HG02642 (cell line): Measurements from ENCODE around the gene LDAH.

Experiments used
- ATAC-seq: cut with Tn5 transposase; IDR thresholded peaks from one replicate; pipeline ENCODE4 v1.9.1; 2021; ENCODE audit warnings: mild to moderate bottlenecking; ENCODE audit not compliant: unreplicated experiment, poor library complexity

The LDAH gene

DNA sequence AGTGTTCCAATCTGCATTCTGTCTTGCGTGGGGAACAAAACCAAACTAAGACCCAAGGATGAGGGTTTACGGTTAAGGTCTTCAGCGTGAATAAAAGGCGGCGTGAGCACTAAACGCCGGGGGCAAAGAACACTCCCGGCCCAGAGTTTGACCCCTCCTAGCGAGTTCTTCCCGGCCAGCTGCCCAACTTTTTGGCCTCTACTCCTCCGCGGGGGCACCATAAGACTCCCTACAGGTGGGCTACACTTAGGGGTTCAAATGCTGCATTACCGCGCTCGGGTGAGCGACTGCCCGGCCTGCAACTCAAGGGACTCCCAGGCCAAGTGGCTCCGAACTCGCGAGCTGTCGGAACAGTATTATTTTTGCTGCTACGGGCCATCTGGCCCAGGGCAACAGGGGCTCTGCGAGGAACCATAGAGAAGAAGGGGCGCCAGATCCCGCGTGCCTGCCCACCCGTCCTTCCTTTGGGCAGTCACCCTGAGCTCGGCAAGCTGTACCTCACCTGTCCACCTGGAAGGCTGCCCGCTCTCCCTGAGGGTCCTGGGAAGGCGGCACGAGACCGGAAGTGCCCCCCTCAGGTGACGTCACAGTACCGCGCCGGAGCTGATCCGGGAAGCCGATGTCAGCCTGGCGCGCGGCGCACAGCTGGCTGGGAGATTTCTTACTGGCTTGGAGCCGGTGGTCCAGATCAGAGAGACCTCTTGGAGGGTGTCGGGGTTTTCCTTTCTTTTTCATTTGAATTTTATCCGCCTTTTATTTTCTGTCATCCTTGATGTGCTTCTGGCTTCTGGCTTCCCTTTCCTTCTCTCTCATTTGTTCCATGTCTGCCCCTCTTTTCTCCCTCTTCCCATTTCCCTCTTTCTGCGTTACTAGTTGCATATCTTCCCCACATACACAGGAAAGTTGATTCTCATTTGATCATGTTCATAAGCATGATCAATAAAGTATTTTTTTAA, at the start of gene LDAH:
LDAH (minus strand) TSS at position 567 of the 956 bp plus-strand sequence. CDS start 21,638 bp downstream, outside the sequence.
- peak; percentile 94 for ATAC-seq

DNA sequence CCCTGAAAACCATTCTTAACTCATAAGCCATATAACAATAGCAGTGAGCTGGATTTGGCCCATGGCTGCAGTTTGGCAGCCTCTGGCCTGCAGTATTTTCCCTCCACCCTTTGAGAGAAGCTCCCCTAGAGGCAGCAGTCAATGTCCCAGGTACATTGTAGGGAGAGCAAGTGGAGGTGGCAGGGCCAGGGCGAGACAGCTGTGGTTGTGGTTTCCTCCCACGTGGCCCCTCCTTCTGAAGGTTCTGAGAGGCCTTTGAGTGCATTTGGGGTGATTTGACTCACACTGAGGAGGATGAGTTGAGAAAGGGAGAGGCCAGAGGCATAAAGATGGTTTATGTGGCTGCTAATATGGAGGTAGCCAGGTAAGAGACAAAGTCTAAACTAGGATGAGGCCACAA, 45.5 kb upstream of the LDAH start:
- peak; percentile 100 for ATAC-seq

DNA sequence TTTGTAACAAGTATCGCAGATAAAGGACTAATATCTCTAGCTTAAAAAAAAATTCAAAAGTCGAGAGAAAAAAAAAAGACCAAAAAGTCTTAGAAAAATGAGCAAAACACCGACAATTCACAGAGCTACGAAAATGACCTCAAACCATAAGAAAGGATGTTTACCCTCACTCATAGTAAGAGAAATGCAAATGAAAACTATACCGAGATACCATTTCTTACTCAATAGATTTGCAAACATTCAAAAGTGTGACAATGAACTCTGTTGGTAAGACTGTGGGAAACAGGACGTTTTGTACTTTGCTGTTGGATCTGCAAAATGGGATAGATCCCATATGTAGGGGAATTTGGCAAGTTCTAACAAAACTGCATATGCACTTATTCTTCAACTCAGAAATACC, 39.9 kb upstream of the LDAH start:
- ATAC-seq, result no peak

DNA sequence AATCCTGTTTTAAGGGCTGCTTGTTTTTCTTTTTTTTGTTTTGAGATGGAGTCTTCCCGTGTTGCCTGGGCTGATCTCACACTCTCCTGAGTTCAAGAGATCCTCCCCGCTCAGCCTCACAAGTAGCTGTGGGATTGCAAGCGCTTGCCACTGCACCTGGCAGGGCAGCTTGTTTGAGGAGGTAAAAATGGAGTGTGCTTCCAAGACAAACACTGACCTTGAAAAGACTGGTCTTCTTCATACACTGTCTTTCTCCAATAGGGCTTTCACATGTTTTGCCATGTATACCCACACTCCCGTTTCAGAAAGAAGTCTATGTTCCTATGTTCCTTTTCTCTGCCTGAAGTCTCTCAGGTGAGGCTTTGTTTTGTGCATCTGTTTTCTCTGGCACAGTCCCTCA, 32.6 kb upstream of the LDAH start:
- no peak for ATAC-seq

DNA sequence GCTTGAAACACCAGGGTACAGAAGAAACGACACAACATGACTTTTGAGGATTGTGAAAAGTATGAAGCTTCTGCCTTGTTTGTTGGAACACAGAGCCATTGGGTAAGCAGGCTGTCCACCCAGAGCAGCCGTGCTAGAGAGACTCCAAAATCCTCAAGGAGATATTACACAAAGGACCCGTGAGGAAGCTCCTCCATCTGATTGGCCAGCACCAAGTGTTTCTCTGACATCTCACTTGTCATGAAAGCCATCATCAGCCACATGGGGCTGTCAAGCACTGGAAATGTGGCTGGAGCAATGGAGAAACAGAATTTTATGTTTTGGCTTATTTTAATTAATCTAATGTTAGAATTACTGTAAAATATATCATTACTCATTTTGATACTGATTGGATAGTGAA, 29.8 kb upstream of the LDAH start:
- ATAC-seq, result no peak

DNA sequence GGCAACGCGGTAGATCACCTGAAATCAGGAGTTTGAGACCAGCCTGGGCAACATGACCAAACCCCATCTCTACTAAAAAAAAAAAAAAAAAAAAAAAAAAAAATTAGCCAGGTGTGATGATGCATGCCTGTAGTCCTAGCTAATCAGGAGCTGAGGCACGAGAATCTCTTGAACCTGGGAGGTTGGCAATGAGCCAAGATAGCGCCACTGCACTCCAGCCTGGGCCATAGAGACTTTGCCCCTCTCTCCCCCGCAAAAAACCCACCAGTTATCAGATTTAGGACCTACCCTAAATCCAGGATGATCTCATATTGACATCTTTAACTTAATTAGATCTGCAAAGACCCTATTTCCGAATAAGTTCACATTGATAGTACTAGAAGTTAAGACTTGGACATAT, 29.2 kb upstream of the LDAH start:
- no peak for ATAC-seq

DNA sequence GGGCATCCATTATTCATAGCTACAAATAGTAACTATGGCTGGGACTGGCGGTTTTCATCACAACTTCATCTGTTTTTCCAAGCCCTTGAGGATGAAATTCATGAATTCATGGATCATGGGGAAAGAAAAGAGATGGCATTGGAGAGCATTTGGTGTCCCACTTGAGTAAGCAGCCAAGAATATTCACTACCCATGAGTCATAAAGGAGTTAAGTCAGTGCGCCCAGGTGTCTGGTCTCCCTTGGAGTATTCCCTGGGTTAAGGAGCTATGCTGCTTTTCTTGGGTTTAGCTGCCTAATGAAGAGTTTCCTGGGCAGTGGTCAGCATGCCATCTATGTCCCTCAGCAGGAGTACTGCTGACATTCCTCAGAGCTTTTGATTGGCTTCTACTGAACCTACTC, 21.3 kb upstream of the LDAH start:
- no peak for ATAC-seq

DNA sequence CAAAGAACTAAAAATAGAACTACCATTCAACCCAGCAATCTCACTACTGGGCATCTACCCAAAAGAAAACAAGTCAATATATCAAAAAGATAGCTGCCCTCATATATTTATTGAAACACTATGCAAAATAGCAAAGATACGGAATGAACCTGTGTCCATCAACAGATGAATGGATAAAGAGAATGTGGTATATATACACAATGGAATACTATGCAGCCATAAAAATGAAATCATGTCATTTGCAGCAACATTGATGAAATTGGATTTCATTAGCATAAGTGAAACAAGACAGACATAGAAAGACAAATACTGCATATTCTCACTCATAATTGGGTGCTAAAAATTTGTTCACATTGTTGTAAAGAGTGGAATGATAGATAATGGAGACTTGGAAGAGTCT, 16.2 kb upstream of the LDAH start:
- no peak for ATAC-seq

DNA sequence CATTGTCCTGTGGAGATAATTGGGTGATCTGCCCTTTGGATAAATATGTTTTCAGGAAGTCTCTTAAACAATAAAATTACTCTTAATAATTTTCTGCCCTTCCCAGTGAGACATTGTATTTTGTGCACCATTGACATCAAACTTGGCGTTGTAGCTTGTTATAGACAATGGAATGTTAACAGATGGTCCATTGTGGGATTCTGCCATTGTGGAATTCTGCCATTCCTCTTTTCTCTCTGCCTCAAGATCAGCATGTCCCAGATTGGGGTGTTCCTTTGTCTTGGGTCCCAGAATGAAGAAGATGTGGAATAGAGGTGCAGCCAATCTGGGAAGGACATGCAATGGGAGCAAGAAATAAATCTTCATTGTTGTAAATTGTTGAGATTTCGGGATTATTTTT, 15.1 kb upstream of the LDAH start:
- ATAC-seq, result no peak

DNA sequence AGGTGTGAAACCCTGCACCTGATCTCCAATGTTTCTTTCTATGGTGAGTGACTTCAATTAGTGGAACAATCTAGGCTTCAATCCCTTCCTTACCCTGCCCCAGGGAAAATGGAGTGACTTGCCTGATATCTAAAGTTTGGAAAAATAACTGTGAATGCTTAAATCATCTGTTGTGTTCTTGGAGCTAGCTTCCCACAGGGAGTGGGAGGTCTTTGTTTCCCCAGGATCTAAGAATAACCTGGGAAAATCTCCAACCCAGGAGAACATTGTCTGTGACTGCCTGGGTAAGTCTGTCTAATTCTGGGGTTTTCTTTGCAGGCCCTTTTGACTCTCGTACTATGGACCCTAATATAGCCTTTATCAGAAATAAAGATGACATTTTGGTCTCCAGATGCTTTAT, 13.6 kb upstream of the LDAH start:
- ATAC-seq, result no peak

DNA sequence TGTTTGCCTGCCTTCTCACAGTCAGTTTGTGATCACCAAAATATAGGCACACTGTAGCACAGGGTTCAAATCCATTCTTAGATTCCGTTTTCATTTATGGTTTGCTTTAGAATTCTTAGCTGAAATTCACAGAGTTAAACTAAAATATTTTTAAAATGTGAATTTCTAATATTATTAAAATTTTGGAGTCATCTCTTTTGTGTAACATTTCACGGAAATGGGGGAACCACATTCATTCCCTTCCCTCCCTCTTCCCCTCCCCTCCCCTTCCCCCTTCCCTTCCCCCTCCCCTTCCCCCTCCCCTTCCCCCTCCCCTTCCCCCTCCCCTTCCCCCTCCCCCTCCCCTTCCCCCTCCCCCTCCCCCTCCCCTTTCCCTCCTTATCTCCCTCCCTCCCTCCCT, 11.4 kb upstream of the LDAH start:
- no peak for ATAC-seq

DNA sequence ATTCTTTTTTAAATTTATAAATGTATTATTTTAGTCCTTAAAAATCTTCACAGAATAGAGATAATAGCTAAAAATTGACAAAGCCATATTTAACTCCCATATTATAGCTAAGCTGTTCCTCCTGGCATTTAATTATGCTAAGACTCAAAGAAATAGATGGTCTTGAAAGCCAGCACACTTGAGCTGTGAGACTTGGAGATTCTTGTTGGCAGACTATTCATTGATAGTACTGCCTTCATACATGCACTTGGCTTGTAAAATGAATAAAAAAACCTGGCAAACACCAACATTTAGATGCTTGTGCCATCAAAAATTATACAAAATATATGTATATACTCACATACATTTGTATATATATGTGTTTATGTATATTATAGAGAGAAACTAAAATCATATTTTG, 9.7 kb upstream of the LDAH start:
- no peak for ATAC-seq

DNA sequence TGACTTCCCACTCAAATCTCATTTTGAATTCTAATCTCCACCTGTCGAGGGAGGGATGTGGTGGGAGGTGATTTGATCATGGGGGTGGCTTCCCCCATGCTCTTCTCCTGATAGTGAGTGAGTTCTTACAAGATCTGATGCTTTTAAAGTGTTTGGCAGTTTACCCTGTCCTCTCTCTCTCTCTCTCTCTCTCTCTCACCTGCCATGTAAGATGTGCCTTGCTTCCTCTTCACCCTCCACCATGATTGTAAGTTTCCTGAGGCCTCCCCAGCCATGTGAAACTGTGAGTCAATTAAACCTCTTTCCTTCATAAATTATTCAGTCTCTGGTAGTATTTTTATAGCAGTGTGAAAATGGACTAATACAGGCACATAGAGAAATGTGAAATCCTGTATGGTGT, 7.0 kb upstream of the LDAH start:
- ATAC-seq, result no peak

DNA sequence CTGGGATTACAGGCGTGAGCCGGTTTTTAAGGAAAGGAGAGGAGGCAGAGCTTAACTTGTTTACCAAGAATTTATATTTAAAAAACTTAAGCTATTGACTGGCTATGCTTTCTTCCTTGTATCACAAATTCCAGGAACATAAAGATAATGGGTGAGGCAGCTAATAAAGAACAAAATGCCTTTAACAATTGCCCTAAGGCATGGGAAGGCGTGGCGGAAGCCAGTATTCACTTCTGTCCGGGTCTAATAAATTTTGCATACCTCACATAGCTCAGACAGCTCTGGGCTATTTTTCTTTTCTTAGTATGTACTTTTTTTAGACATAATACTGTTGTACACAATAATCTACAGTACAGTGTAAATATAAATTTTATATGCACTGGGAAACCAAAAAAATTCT, 1.0 kb upstream of the LDAH start:
- no peak for ATAC-seq

DNA sequence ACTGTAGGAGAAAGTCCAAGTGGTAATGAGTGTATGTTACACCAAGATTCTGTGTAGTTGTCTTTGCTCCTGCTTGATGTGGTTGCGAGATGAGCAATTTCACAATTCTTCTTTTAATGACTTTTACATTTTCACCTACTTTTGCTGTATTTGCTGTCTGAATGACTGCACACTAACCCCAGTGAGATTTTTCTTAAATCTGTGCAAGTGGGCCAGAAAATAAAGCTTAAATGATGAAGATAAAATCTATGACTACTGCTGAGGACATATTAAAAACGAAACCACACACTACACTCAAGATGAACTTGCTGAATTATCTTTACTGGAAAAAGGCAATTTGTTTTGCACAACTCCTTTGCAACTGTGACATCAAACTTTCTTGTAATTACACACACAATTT, 4.1 kb downstream of the LDAH start:
- no peak for ATAC-seq

DNA sequence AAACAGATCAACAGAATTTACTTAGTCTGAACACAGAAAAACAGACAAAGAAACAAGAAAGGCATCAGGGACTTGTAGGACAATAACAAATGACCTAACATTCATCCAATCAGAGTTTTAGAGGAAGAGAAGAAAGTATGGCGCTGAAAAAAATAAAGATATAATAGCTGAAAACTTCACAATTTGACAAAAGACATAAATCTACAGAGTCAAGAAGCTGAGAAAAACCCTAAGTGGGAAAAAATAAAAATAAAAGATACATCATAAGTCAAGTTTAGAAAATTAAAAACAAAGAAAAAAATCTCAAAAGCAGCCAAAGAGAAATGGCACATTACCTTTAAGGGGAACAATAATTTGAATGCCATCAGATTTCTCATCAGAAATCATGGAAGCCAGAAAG, 7.7 kb downstream of the LDAH start:
- no peak for ATAC-seq

DNA sequence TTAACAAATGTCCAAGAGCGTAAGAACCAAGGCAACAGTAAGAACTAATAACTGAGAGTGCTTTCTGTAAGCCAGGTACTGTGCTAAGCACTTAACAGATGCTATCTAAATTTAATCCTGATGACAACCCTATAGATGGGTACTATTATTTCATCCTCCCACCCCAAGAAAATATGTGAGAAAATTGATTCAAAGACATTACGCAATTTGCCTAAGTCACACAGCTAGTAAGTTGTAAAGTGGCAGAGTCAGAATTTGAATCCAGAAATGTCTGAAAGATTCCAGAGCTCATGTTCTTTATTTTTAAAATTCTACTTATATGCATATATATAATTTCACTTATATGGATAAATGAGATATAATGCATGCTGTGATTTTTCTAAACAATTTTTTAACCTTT, 10.1 kb downstream of the LDAH start:
- ATAC-seq, result no peak

DNA sequence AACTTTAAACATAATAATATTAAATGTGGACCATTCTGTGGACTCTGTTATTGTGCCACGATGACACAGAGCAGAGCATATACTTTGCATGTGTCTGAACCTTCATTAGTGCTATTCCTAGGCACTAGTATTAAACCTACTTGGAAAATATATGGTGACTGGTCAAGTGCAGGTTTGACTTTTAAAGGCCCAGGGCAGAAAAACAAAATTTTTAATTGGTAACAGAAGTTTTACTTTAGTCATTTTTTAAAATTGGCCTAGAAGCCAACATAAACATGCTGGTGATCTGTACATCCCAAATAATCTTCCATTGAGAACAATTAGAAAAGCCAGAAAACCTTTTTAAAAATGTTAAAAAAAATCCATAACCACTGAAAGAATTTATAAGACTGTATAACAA, 16.6 kb downstream of the LDAH start:
- no peak for ATAC-seq

DNA sequence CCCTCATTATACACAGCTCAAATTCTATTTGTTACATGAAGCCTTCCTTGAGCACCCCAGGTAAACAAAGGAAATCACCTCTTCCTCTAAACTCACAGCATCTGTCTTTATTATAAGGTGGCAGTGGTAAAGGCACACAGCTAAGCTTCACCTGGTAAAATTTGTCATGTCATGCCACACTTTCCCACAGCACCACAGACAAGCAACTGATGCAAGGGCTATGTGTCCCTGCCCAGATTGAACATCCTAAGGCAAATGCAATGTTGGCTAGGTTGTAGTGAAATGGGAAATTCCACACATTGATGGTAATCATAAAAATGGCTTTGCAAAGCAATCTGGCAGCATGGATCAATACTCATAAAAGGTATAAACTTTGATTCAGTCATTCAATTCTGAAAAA, 18.9 kb downstream of the LDAH start:
- ATAC-seq, result no peak

DNA sequence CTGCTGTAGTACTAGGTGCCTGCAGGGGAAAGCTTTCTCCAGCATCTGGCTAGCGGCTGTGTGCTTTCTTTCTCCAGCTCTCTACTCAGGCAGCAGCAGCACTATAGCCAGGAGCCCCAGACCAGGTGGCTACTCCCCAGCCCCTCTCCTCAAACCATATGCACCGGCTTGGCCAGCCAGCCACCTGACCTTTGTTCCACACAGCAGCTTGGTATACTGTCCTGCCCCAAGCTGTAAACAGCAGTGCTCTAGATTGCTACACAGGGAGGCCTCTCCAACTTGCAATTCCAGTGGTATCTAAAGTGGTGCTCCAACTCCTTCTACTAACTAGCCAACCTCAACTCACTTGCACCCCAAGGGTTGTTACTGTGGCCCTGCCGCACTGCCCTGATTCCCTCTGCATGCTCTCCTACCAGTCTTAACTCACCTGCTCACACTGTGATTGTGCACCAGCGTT, 19.6 kb downstream of the LDAH start:
- ATAC-seq, result no peak

DNA sequence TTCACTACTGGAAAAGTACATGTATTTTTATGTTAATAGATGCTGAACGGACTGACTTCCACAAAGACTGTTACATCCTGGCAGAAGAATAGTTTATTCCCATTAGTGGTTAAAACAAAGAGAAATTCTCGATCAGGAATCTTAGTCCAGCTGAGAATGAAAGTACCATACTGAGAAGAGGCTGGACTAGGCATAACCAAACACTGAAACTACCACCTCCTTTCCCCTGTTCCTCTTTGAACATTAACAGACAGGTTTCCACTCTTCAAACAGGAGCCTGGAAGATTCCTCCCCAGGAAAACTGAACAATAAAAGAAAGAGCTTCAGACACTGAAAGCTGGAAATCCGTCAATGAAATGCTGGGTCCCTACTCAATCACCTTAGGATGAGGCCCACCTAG, 25.8 kb downstream of the LDAH start:
- ATAC-seq, result peak; percentile 67

DNA sequence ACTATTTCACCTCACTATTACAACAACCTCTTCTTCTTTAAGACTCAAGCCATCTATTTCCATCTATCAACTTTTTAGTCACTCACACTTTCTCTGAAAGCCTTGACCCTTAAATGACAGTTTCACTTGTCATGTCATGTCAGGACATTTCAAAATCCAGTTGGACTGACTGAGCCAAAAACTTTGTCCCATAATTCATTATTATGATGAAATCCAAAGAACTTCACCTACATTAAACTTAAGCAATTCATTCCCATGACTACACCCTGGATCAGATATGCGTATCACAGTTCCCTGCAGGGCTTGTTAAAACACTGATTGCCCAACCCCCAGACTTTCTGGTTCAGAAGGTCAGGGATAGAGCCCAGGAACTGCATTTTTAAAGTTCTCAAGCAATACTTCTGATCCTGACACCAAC, 26.5 kb downstream of the LDAH start:
- peak; percentile 55 for ATAC-seq
